Uterus (tissue), 4 donors: ENCODE measurements around the gene ABCC11. TPM values are rescaled to one million over a fixed set of nuclear protein-coding genes. Genes with fewer than 3 reads are reported as not detected.

Experiments
- DNase-seq, 2 donors: peaks; one replicate each; pipeline ENCODE4 v3.0.0-alpha.2; 2019 to 2020
- H3K27ac ChIP-seq, 2 donors: fragments of 200-600 bp; sonication (generic); 1 replicate in 1 of 2; 2 replicates in 1 of 2; pipeline ENCODE4 v1.5.1; 2016 to 2018
- H3K27me3 ChIP-seq, 2 donors: fragments of 200-600 bp; sonication (generic); one replicate each; pipeline ENCODE4 v1.5.1; 2018 to 2019; ENCODE audit warnings: control low read depth in 1 of 2
- H3K36me3 ChIP-seq, 2 donors: fragments of 200-600 bp; sonication (generic); one replicate each; pipeline ENCODE4 v1.5.1; 2019; ENCODE audit warnings: control low read depth in 1 of 2
- H3K4me1 ChIP-seq, 2 donors: fragments of 200-600 bp; sonication (generic); one replicate each; pipeline ENCODE4 v1.5.1; 2018 to 2019; ENCODE audit warnings: control low read depth in 1 of 2
- H3K4me3 ChIP-seq, 2 donors: fragments of 200-600 bp; sonication (generic); 1 replicate in 1 of 2; 2 replicates in 1 of 2; pipeline ENCODE4 v1.5.1; 2018 to 2019; ENCODE audit warnings: mild to moderate bottlenecking in 1 of 2
- H3K9me3 ChIP-seq, 2 donors: fragments of 200-600 bp; sonication (generic); one replicate each; pipeline ENCODE4 v1.5.1; 2019; ENCODE audit warnings: control low read depth in 1 of 2
- CTCF ChIP-seq, 4 experiments: fragments of 200-600 bp in 2 of 4; fragments of 450-650 bp in 2 of 4; sonication (generic) in 2 of 4; IDR thresholded peaks; one replicate each; pipeline ENCODE4 v1.5.1; 2016 to 2019; ENCODE audit warnings: antibody characterized with exemption in 4 of 4, mild to moderate bottlenecking in 2 of 4, moderate library complexity in 1 of 4
- POLR2A ChIP-seq, 2 donors: fragments of 450-650 bp; IDR thresholded peaks; one replicate each; pipeline ENCODE4 v1.6.1; 2016; ENCODE audit warnings: antibody characterized with exemption in 2 of 2, mild to moderate bottlenecking in 1 of 2, moderate library complexity in 1 of 2
- intact Hi-C: fragments of 100-400 bp; cut with DNase I; formaldehyde crosslinking; loops from one replicate; pipeline ENCODE4 v1.15.1; 2023; ENCODE audit warnings: low total_unique reads
- total RNA-seq, 4 donors: library from RNA; depleted of rRNA in 3 of 4; stranded (reverse); fragments of >200 nt in 3 of 4; gene quantifications; one replicate each; pipeline versions ENCODE4 v1.1.0 to v1.2.4, GENCODE V29; 2014 to 2023
- donor health status: DM: yes; HTN: yes; CAD: no.

Gene ABCC11
- total RNA-seq, 4 donors from 2014 or later = 0.48 TPM; not detected in 3

- TF ChIP-seq POLR2A (IDR thresholded peaks at IDR 0.05) = no peak
- no peak for TF ChIP-seq CTCF (IDR thresholded peaks at IDR 0.05)
- H3K4me1 ChIP-seq = no peaks in the 10 kb centered on the region
- DNase-seq = no peak
- H3K36me3 ChIP-seq = no peaks in the 10 kb centered on the region
- H3K9me3 ChIP-seq = no peaks in the 10 kb centered on the region
- no peak overlapping the region for H3K27ac ChIP-seq
- no peaks in the 10 kb centered on the region for H3K27me3 ChIP-seq
- intact Hi-C loops = no loop called here
- H3K4me3 ChIP-seq = no peak overlapping the region
These were observed 29.6 kb downstream of the ABCC11 start for GRCh38 chr16:48217708-48218107.

DNA sequence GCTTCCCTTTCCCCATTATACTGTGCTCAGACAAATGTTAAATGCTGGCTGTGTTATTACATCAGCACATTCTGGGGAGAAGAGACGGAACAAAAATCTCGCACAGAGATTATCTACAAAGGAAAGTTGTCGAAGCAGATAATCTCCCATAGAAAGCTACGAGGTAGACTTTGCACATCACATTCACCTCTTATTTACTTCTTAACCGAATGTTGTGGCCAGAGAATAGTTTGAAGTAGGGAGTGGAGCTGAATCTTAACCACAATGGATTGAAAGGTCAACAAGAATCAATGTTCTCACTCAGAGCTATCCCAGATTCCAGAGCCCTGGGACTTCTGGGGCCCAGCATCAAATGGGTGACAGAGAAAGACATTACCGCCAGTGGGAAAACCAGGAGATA lies 31.6 kb downstream of the ABCC11 start:
- TF ChIP-seq CTCF (IDR thresholded peaks at IDR 0.05) = no peak
- TF ChIP-seq POLR2A (IDR thresholded peaks at IDR 0.05) = no peak
- no peak overlapping the region for H3K27ac ChIP-seq
- DNase-seq = no peak
- no peaks in the 10 kb centered on the region for H3K4me1 ChIP-seq
- H3K36me3 ChIP-seq = no peaks in the 10 kb centered on the region
- H3K4me3 ChIP-seq = no peak overlapping the region
- no peaks in the 10 kb centered on the region for H3K9me3 ChIP-seq
- intact Hi-C loops = no loop called here
- no peaks in the 10 kb centered on the region for H3K27me3 ChIP-seq

- intact Hi-C loops = no loop called here
- no peaks in the 10 kb centered on the region for H3K4me1 ChIP-seq
- H3K36me3 ChIP-seq = no peaks in the 10 kb centered on the region
- H3K27ac ChIP-seq = no peak overlapping the region
- no peak overlapping the region for H3K4me3 ChIP-seq
- no peaks in the 10 kb centered on the region for H3K9me3 ChIP-seq
- no peak for DNase-seq
- H3K27me3 ChIP-seq = no peaks in the 10 kb centered on the region
- no peak for TF ChIP-seq CTCF (IDR thresholded peaks at IDR 0.05)
- no peak for TF ChIP-seq POLR2A (IDR thresholded peaks at IDR 0.05)
These were observed 35.3 kb downstream of the ABCC11 start for GRCh38 chr16:48212033-48212432.

- no peaks in the 10 kb centered on the region for H3K36me3 ChIP-seq
- intact Hi-C loops = no loop called here
- TF ChIP-seq CTCF (IDR thresholded peaks at IDR 0.05) = no peak
- TF ChIP-seq POLR2A (IDR thresholded peaks at IDR 0.05) = no peak
- H3K27ac ChIP-seq = no peak overlapping the region
- no peak for DNase-seq
- H3K9me3 ChIP-seq = no peaks in the 10 kb centered on the region
- no peaks in the 10 kb centered on the region for H3K4me1 ChIP-seq
- H3K4me3 ChIP-seq = no peak overlapping the region
- H3K27me3 ChIP-seq = no peaks in the 10 kb centered on the region
These were observed 36.6 kb downstream of the ABCC11 start for GRCh38 chr16:48210747-48211146.

- H3K27me3 ChIP-seq = no peaks in the 10 kb centered on the region
- no peak for DNase-seq
- TF ChIP-seq CTCF (IDR thresholded peaks at IDR 0.05) (no peak), POLR2A (IDR thresholded peaks at IDR 0.05) (no peak)
- H3K27ac ChIP-seq = no peak overlapping the region
- intact Hi-C loops = no loop called here
- H3K36me3 ChIP-seq = no peaks in the 10 kb centered on the region
- no peak overlapping the region for H3K4me3 ChIP-seq
- no peaks in the 10 kb centered on the region for H3K4me1 ChIP-seq
- H3K9me3 ChIP-seq = no peaks in the 10 kb centered on the region
These were observed 40.6 kb downstream of the ABCC11 start for GRCh38 chr16:48206594-48207242.
